PC-3 (cell line): Measurements from ENCODE around the gene FAM237A. TPM values are rescaled to one million over a fixed set of nuclear protein-coding genes. Genes with fewer than 3 reads are reported as not detected.

Experiments used
- ATAC-seq: fragments of 200-7000 bp; cut with Tn5 transposase; 2 replicates; pipeline ENCODE4 v1.9.1; 2020; ENCODE audit warnings: mild to moderate bottlenecking, moderate library complexity
- BruUV-seq: library from RNA; stranded (reverse); fragments of 400-500 nt; replicated peaks from 2 replicates; lab custom pipeline; 2021; lab: Mats Ljungman, UMichigan
- CTCF ChIA-PET: fragments of 300-600 bp; sonication (Branson Sonifier 250); formaldehyde crosslinking; loops from one replicate; lab custom pipeline; 2022; ENCODE audit warnings: antibody characterized with exemption; lab: Charles Lee
- POLR2A ChIA-PET: fragments of 300-600 bp; sonication (Branson Sonifier 250); formaldehyde crosslinking; loops from one replicate; lab custom pipeline; 2022; ENCODE audit warnings: antibody characterized with exemption; ENCODE audit not compliant: unreplicated experiment; lab: Charles Lee
- DNase-seq: peaks from one replicate; pipeline ENCODE4 v3.0.0-alpha.2; 2015
- H2AFZ ChIP-seq: fragments of 300-600 bp; sonication (generic); 2 replicates; pipeline ENCODE4 v1.6.0; 2016; ENCODE audit warnings: antibody characterized with exemption, low read length
- H3F3A ChIP-seq: fragments of 300-600 bp; sonication (generic); one replicate; pipeline ENCODE4 v1.6.0; 2017; ENCODE audit warnings: antibody characterized with exemption, low read length, control low read depth, mild to moderate bottlenecking; ENCODE audit not compliant: unreplicated experiment
- H3K27ac ChIP-seq: fragments of 300-600 bp; sonication (generic); 2 replicates; pipeline ENCODE4 v1.5.1; 2016; ENCODE audit warnings: mild to moderate bottlenecking, low read length
- H3K27me3 ChIP-seq: fragments of 300-600 bp; sonication (generic); 2 replicates; pipeline ENCODE4 v1.6.1; 2016; ENCODE audit warnings: low read length, mixed read lengths
- H3K36me3 ChIP-seq: fragments of 300-600 bp; sonication (generic); 2 replicates; pipeline ENCODE4 v1.6.1; 2016; ENCODE audit warnings: low read depth, mixed run types, low read length, mixed read lengths
- H3K4me1 ChIP-seq: fragments of 300-600 bp; sonication (generic); 2 replicates; pipeline ENCODE4 v1.5.1; 2016; ENCODE audit warnings: low read length; ENCODE audit not compliant: insufficient read depth
- H3K4me2 ChIP-seq: fragments of 300-600 bp; sonication (generic); 2 replicates; pipeline ENCODE4 v1.6.0; 2016; ENCODE audit warnings: low read length
- H3K4me3 ChIP-seq: fragments of 300-600 bp; sonication (generic); 2 replicates; pipeline ENCODE4 v1.5.1; 2016; ENCODE audit warnings: mild to moderate bottlenecking, low read length, mixed read lengths
- H3K79me2 ChIP-seq: fragments of 300-600 bp; sonication (generic); 2 replicates; pipeline ENCODE4 v1.6.1; 2017; ENCODE audit warnings: low read length, mixed read lengths
- H3K9ac ChIP-seq: fragments of 300-600 bp; sonication (generic); 2 replicates; pipeline ENCODE4 v1.6.0; 2016; ENCODE audit warnings: mild to moderate bottlenecking, low read length
- H3K9me2 ChIP-seq: fragments of 300-600 bp; sonication (generic); replicated peaks from 2 replicates; pipeline ENCODE4 v1.6.1; 2016; ENCODE audit warnings: mixed run types, low read length, mixed read lengths
- H3K9me3 ChIP-seq: fragments of 300-600 bp; sonication (generic); 2 replicates; pipeline ENCODE4 v1.6.1; 2016; ENCODE audit warnings: low read length, mixed read lengths
- H4K20me1 ChIP-seq: fragments of 300-600 bp; sonication (generic); 2 replicates; pipeline ENCODE4 v1.6.1; 2016; ENCODE audit warnings: low read length, mixed read lengths
- CTCF ChIP-seq: fragments of 300-600 bp; sonication (generic); conservative IDR thresholded peaks from 2 replicates; pipeline ENCODE4 v1.5.1; 2017; ENCODE audit warnings: antibody characterized with exemption, low read depth, mild to moderate bottlenecking, low read length
- EZH2 ChIP-seq: fragments of 300-600 bp; sonication (generic); IDR thresholded peaks from one replicate; pipeline ENCODE4 v1.6.1; 2017; ENCODE audit warnings: antibody characterized with exemption, mild to moderate bottlenecking, low read length; ENCODE audit not compliant: unreplicated experiment
- EZH2phosphoT487 ChIP-seq: fragments of 300-600 bp; sonication (generic); IDR thresholded peaks from 2 replicates; pipeline ENCODE4 v1.6.1; 2018; ENCODE audit warnings: mild to moderate bottlenecking, antibody characterized with exemption, low read length, borderline replicate concordance
- intact Hi-C: fragments of 100-400 bp; cut with micrococcal nuclease; formaldehyde crosslinking; loops from 2 replicates; pipeline ENCODE4 v1.9.0; 2023
- total RNA-seq: library from RNA; depleted of rRNA; stranded (reverse); fragments of >200 nt; gene quantifications from 2 replicates; pipeline ENCODE4 v1.2.3, GENCODE V29; 2014

Gene FAM237A
- total RNA-seq, 1 experiment from 2014 or later = not detected

DNA sequence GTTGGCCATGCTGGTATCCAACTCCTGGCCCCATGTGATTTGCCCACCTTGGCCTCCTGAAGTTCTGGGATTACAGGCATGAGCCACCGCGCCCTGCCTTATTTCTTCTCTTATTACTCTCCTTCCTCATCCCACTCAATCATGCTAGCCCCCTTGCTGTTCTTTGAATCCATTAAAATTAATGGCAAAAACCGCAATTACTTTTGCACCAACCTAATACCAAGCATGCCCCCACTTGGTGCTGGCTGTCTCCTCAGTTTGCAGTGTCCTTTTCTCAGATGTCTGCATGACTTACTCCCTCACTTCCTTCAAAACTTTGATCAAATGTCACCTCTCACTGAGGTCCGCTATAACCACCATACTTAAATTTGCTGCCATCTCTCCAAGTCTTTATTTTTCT lies 41.3 kb downstream of the FAM237A start:
- H3K27me3 ChIP-seq = peaks cover 15% of the 10 kb centered on the region; the same call in 1 of the 2 replicates
- no peaks in the 10 kb centered on the region for H4K20me1 ChIP-seq
- intact Hi-C loops = no loop called here
- DNase-seq (no peak), ATAC-seq (no peak)
- BruUV-seq = no TSS peak
- no peak overlapping the region for H2AFZ ChIP-seq
- no peaks in the 10 kb centered on the region for H3K9me2 ChIP-seq
- no peaks in the 10 kb centered on the region for H3K36me3 ChIP-seq
- no peaks in the 10 kb centered on the region for H3K9me3 ChIP-seq
- CTCF ChIA-PET = no interaction called here
- no peak overlapping the region for H3K9ac ChIP-seq
- H3K4me2 ChIP-seq = no peak overlapping the region
- TF ChIP-seq EZH2 (no peak), EZH2phosphoT487 (no peak), CTCF (no peak)
- H3K4me3 ChIP-seq = no peak overlapping the region
- H3F3A ChIP-seq = no peaks in the 10 kb centered on the region
- POLR2A ChIA-PET = no interaction called here
- no peaks in the 10 kb centered on the region for H3K79me2 ChIP-seq
- no peak overlapping the region for H3K27ac ChIP-seq
- no peaks in the 10 kb centered on the region for H3K4me1 ChIP-seq

DNA sequence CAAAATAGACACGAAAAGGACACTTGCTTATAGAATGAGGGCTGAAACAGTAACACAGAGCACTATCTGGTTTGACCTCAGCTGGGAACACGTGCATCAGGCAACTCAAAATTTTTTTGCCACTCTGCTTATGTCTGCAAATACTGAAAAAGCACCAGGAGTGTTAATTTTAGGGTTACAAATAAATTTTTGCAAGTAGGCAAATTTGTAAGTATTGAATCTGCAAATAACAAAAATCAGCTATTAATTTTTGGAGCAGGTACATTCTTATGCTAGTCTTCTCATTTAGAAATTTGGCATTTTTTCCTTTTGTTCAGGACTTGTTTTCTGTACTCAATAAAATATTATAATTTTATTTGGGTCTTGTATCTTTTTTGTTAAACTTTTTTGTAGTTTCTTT lies 46.2 kb downstream of the FAM237A start:
- Histone ChIP-seq H2AFZ (no peak overlapping the region), H4K20me1 (no peaks in the 10 kb centered on the region), H3K4me2 (no peak overlapping the region), H3K4me1 (no peaks in the 10 kb centered on the region), H3K9me2 (no peaks in the 10 kb centered on the region), H3F3A (no peaks in the 10 kb centered on the region), H3K4me3 (no peak overlapping the region), H3K27me3 (peaks cover 15% of the 10 kb centered on the region; the same call in 1 of the 2 replicates), H3K9me3 (no peaks in the 10 kb centered on the region), H3K9ac (no peak overlapping the region), H3K79me2 (no peaks in the 10 kb centered on the region), H3K36me3 (no peaks in the 10 kb centered on the region), H3K27ac (no peak overlapping the region)
- BruUV-seq = no TSS peak
- ChIA-PET POLR2A (no interaction called here), CTCF (no interaction called here)
- DNase-seq (no peak), ATAC-seq (no peak)
- intact Hi-C loops = no loop called here
- no peak for TF ChIP-seq EZH2
- no peak for TF ChIP-seq CTCF
- TF ChIP-seq EZH2phosphoT487 = no peak

DNA sequence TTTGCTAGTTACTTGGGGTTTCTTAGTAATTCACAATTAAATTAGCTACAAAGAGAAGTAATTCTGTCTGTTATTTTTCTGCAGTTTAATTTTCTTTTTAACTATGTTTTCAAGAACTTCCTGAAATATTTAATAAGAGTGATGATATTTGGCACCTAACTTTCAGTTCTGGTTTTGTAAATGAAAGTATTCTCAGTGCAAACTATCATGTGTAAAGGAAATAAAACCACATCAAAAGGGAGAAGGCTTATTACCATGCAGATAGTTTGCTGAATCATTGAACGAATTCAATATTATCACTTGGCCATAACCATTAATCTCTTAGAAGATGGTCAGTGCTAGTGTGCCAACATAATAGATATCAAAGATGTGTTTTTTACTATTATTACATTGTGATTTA lies 46.7 kb downstream of the FAM237A start:
- no peaks in the 10 kb centered on the region for H3F3A ChIP-seq
- no peak for ATAC-seq
- ChIA-PET CTCF (no interaction called here), POLR2A (no interaction called here)
- peaks cover 15% of the 10 kb centered on the region; the same call in 1 of the 2 replicates for H3K27me3 ChIP-seq
- H3K9me2 ChIP-seq = no peaks in the 10 kb centered on the region
- no peak for DNase-seq
- H3K9me3 ChIP-seq = no peaks in the 10 kb centered on the region
- no peaks in the 10 kb centered on the region for H4K20me1 ChIP-seq
- H3K27ac ChIP-seq = no peak overlapping the region
- H3K79me2 ChIP-seq = no peaks in the 10 kb centered on the region
- H2AFZ ChIP-seq = no peak overlapping the region
- no peaks in the 10 kb centered on the region for H3K4me1 ChIP-seq
- H3K4me3 ChIP-seq = no peak overlapping the region
- no peak overlapping the region for H3K4me2 ChIP-seq
- no TSS peak for BruUV-seq
- intact Hi-C loops = no loop called here
- no peak overlapping the region for H3K9ac ChIP-seq
- TF ChIP-seq CTCF = no peak
- no peak for TF ChIP-seq EZH2phosphoT487
- no peak for TF ChIP-seq EZH2
- no peaks in the 10 kb centered on the region for H3K36me3 ChIP-seq
